ENCODE results near the gene PPM1L.
"Not testable (repeated sequence)": the region's sequence is repeated elsewhere in the genome, so short reads cannot be mapped to it uniquely, and the experiment has no call there.

Gene PPM1L

DNA sequence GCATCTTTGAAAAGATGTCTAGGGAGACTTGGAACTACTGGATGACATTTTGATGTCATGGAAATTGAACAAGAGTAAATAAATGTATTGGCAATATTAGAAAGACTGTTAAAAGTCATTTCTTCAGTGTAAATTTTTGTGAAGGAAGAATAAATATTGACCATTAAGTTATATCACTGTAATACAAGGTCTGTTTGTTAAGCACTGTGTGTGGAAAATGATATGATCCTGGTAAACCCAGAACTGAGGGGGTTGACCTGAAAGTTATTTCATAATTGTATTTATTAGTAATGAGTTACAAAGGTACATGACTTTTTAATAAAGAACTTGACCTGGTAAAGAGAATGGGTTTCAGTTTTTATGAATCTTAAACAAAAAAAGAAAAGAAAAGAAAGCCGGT is 242.6 kb downstream of the PPM1L start:
- Histone ChIP-seq H3K27me3 (ENCODE audit: insufficient read depth, poor library complexity, severe bottlenecking) (no peaks in the 10 kb centered on the region), H3K27ac (replicated peaks) (no peak overlapping the region), H3K4me3 (replicated peaks; ENCODE audit: insufficient read depth, low read length) (no peak overlapping the region)
- TF ChIP-seq CTCF (IDR thresholded peaks at IDR 0.05; ENCODE audit: insufficient read depth, low read length) (no peak), GABPA (IDR thresholded peaks at IDR 0.05; ENCODE audit: low read depth) (no peak), REST (IDR thresholded peaks at IDR 0.05; ENCODE audit: insufficient replicate concordance, low read depth) (no peak), SPI1 (IDR thresholded peaks at IDR 0.05; ENCODE audit: borderline replicate concordance, low read depth) (no peak), POLR2AphosphoS5 (IDR thresholded peaks at IDR 0.05; ENCODE audit: low read depth) (no peak)
- DNase-seq (ENCODE audit: low read depth in 1 of 2, low spot score in 1 of 2): no peak

DNA sequence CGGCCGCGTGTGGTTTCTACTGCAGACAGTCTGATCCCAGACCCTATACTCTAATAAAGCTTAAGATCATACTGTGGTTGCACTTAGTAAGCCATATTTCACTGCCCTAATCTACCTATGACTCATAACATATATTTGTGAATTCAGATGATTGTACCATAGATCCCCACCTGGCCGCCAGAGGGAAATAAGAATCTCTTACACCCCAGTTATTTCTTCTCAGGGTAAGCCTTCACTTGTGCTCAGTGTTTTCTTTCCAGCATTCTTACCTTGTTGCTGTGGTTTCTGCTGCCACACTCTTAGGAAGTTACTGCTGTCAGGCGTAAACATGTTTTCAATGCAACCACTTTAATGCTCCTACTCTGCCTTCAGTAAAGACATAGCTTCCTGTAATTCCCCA is 243.2 kb downstream of the PPM1L start:
- DNase-seq (ENCODE audit: low read depth in 1 of 2, low spot score in 1 of 2): no peak

DNA sequence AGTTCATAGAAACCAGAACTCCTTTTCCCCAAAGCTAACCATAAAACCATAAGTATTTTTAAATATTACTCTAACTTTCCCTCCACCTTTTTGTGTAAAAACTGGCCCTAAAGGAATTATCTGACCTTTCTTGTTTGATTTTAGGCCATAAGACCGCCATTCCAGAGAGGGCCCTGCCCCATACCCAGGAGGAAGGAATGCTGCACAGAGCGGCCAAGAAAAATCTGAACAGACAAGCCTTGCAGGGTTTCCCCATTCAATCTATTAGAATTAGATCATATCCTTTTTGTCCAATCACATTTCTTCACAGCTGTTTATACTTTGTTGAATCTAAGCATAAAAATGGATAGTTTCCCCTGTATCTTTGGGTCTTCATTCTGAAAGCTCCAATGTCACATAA is 252.1 kb downstream of the PPM1L start:
- Histone ChIP-seq H3K27me3 (ENCODE audit: insufficient read depth, poor library complexity, severe bottlenecking) (no peaks in the 10 kb centered on the region), H3K27ac (replicated peaks) (no peak overlapping the region), H3K4me3 (replicated peaks; ENCODE audit: insufficient read depth, low read length) (no peak overlapping the region)
- TF ChIP-seq POLR2AphosphoS5 (IDR thresholded peaks at IDR 0.05; ENCODE audit: low read depth) (no peak), CTCF (IDR thresholded peaks at IDR 0.05; ENCODE audit: insufficient read depth, low read length) (no peak), REST (IDR thresholded peaks at IDR 0.05; ENCODE audit: insufficient replicate concordance, low read depth) (no peak), GABPA (IDR thresholded peaks at IDR 0.05; ENCODE audit: low read depth) (no peak), SPI1 (IDR thresholded peaks at IDR 0.05; ENCODE audit: borderline replicate concordance, low read depth) (no peak)
- no peak for DNase-seq (ENCODE audit: low read depth in 1 of 2, low spot score in 1 of 2)

More for the DNA sequence above, 243.2 kb downstream of the PPM1L start:
- no peak overlapping the region for H3K4me3 ChIP-seq (replicated peaks; ENCODE audit: insufficient read depth, low read length)
- TF ChIP-seq GABPA (IDR thresholded peaks at IDR 0.05; ENCODE audit: low read depth): no peak
- TF ChIP-seq REST (IDR thresholded peaks at IDR 0.05; ENCODE audit: insufficient replicate concordance, low read depth): no peak
- TF ChIP-seq SPI1 (IDR thresholded peaks at IDR 0.05; ENCODE audit: borderline replicate concordance, low read depth): no peak
- TF ChIP-seq POLR2AphosphoS5 (IDR thresholded peaks at IDR 0.05; ENCODE audit: low read depth): no peak
- TF ChIP-seq CTCF (IDR thresholded peaks at IDR 0.05; ENCODE audit: insufficient read depth, low read length): no peak
- H3K27ac ChIP-seq (replicated peaks): no peak overlapping the region
- H3K27me3 ChIP-seq (ENCODE audit: insufficient read depth, poor library complexity, severe bottlenecking): no peaks in the 10 kb centered on the region

GRCh38 chr3:161010151-161010550 is 254.1 kb downstream of the PPM1L start:
- H3K4me3 ChIP-seq (replicated peaks; ENCODE audit: insufficient read depth, low read length); H3K27ac ChIP-seq (replicated peaks); DNase-seq (ENCODE audit: low read depth in 1 of 2, low spot score in 1 of 2); H3K27me3 ChIP-seq (ENCODE audit: insufficient read depth, poor library complexity, severe bottlenecking): not testable (repeated sequence)
